Coronary artery (tissue), 2 donors: Measurements from ENCODE around the gene FRAT1.
A peak's percentile ranks its signal among the peaks of the same experiment; 100 is the strongest.

Experiments
- DNase-seq: peaks from one replicate; pipeline ENCODE4 v3.0.0-alpha.2; 2017; ENCODE audit warnings: low spot score
- H3K27ac ChIP-seq, 2 donors: fragments of 200-600 bp; sonication (generic); one replicate each; pipeline ENCODE4 v1.5.1; 2016 to 2019
- H3K4me3 ChIP-seq: fragments of 200-600 bp; sonication (generic); 2 replicates; pipeline ENCODE4 v1.5.1; 2016; ENCODE audit warnings: mild to moderate bottlenecking, moderate library complexity
- TF ChIP-seq, protein P1 (sequence below): fragments of 200-600 bp; sonication (generic); IDR thresholded peaks from one replicate; pipeline ENCODE4 v1.5.1; 2019; ENCODE audit warnings: antibody characterized with exemption

The FRAT1 gene

DNA sequence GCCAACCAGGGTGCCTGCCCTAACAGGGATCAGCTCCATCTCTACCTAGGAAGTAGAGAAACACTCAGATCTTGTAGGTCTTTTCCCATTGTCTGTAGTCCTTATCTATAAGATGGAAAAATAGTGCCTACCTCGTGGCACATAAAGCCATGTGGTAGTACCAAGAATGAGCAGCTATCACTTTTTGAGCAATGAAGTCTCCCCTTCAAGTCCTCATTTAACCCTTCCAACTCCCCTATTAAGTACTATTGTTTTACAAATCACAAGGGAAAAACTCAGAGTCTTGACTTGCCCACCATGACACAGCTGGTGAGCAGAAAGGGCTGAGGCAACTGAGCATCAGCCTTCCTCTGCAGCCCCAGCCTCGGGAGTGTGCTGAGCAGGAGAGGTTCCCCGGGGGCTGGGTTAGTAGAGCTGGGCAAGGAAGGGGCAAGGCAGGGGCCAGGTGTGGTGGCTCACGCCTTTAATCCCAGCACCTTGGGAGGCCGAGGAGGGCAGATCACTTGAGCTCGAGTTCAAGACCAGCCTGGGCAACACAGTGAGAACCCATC, 12.2 kb downstream of the FRAT1 start:
- Histone ChIP-seq H3K27ac (no peak overlapping the region), H3K4me3 (no peak overlapping the region)
- TF ChIP-seq, protein P1, sequence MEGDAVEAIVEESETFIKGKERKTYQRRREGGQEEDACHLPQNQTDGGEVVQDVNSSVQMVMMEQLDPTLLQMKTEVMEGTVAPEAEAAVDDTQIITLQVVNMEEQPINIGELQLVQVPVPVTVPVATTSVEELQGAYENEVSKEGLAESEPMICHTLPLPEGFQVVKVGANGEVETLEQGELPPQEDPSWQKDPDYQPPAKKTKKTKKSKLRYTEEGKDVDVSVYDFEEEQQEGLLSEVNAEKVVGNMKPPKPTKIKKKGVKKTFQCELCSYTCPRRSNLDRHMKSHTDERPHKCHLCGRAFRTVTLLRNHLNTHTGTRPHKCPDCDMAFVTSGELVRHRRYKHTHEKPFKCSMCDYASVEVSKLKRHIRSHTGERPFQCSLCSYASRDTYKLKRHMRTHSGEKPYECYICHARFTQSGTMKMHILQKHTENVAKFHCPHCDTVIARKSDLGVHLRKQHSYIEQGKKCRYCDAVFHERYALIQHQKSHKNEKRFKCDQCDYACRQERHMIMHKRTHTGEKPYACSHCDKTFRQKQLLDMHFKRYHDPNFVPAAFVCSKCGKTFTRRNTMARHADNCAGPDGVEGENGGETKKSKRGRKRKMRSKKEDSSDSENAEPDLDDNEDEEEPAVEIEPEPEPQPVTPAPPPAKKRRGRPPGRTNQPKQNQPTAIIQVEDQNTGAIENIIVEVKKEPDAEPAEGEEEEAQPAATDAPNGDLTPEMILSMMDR = no peak
- DNase-seq = no peak

DNA sequence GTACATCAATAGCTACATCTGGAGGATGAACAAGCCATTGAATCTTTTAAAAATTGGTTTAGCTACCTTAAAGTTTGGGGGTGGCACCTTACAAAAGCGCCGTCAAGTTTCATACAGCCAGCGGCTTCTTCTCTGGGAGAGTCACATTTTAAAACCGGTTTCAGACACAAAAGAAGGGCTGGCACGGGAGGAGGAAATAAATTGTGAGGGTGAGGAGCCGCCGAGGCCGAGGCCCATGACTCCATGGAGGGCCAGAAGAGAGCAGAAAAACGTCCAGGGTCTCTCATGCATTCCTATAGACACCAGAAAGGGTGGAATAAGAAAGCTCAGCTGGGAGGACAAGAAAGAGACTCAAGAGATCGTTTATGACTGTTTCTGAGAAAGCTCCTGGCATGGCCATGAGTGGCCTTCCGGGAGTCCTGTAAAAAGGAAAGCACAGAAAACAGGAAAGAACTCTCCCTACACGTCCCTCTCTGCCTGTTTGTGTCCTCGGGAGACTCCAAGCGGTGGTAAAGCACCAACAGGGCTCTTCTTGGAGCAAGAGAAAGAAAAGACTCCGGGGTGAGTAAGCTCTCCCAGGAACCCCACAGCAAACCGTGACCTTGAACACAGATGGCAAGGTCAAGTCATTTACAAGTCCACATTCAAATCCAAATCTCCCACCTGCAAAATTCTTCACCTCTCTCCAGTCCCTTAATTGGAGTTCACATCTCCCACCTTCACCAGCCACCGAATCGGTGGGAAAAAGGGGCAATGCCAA, 13.7 kb downstream of the FRAT1 start:
- peak overlapping the region in 1 of 2 donors; percentile 91 for H3K27ac ChIP-seq
- DNase-seq = no peak
- TF ChIP-seq, protein P1 = no peak
- peak overlapping the region; percentile 86 for H3K4me3 ChIP-seq

DNA sequence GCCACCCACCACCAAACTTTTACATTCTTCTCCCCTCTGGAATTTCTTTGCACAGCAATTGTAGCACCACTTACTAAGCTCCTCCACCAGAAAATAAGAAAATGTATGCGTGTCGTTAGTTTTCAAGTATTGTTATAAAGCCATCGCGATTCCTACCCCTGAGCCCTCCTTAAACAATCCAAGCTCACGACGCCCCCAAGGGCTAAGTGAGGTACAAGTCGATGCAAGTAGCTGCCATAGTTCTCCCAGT, 14.2 kb downstream of the FRAT1 start:
- no peak for DNase-seq
- TF ChIP-seq, protein P1 = no peak
- Histone ChIP-seq H3K27ac (peak overlapping the region; percentile 89 to 91), H3K4me3 (peak overlapping the region; percentile 86)

DNA sequence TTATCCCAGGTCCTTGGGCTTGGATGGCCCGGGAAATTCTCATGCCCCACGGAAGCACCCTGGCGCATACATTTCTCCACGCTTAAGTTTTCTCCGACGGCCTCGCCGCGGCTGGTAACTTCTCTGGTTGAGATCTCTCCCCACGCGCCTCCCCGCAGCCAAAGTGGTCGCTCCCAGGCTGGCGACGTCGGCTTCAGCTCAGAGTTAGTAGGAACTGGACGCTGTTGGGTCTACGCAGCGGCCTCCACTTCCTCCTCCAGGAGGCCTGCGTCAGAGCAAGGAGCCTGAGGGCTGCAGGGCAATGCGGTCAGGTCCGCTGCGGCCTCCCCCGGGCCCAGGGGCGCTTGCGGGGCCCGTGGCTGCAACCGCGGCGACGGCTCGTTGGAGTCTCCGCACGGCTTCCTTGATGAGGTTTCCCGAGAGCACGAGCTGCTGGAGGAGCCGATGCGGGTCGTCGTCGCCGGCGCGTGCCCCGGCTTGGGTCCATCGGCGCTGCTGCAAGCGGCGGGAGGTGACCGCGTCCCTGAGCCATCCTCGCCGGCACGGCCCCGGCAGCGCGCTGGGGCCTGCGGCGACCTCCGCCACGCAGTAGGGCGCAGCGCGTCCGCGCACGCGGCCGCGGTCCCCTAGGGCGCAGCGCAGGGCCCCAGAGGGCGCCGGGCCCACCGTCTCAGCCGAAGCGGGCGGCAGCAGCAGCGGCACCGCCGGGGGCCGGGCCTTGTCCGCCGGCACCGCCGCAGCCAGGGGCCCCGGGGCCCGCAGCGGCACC, 14.7 kb downstream of the FRAT1 start:
- Histone ChIP-seq H3K4me3 (peak overlapping the region; percentile 86), H3K27ac (peak overlapping the region; percentile 89 to 91)
- no peak for DNase-seq
- TF ChIP-seq, protein P1 = no peak

DNA sequence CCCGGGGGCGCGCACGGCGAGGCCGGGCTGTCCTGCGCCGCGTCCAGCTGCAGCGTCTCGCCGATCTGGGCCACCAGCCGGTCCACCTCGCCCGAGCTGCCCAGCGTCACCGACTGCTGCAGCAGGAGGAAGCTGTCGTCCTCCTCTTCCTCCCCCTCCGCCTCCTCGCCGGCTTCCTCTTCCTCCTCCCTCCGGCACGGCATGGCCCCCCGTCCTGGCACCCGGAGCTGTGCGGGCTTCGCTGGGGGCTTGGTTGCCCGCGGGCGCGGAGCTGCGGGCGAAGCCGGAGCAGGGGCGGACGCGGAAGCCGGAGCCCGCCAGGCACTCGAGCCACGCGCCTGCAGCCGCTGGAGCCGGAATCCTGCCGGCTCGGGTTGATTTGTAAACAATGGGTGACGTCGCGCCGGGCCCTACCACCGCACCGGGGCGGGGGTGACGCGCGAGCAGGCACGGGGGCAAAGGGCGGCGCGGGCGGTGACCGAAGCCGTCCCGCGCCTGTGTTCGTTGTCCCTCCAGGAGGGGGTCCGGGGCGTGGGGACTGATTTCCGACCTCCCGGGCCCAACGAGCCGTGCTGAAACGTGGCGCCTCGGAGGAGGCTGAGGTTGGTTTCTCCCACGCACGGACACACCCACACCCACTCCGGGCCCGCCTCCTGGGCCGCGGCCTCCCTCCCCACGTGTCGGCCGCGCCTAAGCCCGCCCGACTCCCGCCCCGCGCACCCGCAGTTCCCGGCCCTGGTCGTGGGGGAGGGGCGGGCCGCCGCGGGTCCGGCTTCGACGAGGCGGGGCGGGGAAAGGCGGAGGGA, 15.5 kb downstream of the FRAT1 start, which contains the start of gene FRAT2:
Gene FRAT2 (minus strand): TSS at position 360 of the 806 bp plus-strand sequence. CDS start 157 bp downstream, at position 203.
- peak within 1 kb of the TSS; percentile 86 for H3K4me3 ChIP-seq
- TF ChIP-seq, protein P1 = no peak
- H3K27ac ChIP-seq = peak within 1 kb of the TSS; percentile 89 to 91
- peak; percentile 93 for DNase-seq

DNA sequence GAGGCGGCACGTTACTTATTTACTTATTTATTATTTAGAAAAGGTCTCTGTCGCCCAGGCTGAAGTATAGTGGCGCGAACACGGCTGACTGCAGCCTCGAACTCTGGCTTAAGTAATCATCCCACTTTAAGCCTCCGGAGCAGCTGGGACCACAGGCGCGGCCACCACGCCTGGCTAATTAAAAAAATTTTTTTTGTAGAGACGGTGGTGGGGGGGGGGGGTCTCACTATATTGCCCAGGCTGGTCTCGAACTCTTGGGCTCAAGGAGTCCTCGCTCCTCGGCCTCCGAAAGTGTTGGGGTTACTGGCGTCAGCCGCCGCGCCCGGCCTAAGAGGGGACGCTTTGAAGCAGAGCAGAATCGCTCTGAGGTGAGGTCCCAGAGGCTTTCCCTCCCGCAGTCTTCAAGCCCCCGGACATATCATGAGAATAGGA, 16.1 kb downstream of the FRAT1 start:
- TF ChIP-seq, protein P1 = no peak
- Histone ChIP-seq H3K27ac (peak overlapping the region; percentile 89 to 91), H3K4me3 (peak overlapping the region; percentile 86)
- no peak for DNase-seq
